ENCODE measurements around the gene ENKUR. TPM values are rescaled to one million over a fixed set of nuclear protein-coding genes. Genes with fewer than 3 reads are reported as not detected.

ENKUR gene
- total RNA-seq, 1 donor from 2014 or later: not detected

GRCh38 chr10:24947304-24948097 lies 68.5 kb downstream of the ENKUR start:
- peaks cover 39% of the 10 kb centered on the region for H3K4me1 Mint-ChIP-seq
- no peak overlapping the region for H3K9ac ChIP-seq

GRCh38 chr10:24944512-24945255 lies 71.3 kb downstream of the ENKUR start:
- H3K4me2 ChIP-seq: no peak overlapping the region
- no peak overlapping the region for H3K9ac ChIP-seq
- H3K9me3 ChIP-seq (ENCODE audit: low read depth): no peaks in the 10 kb centered on the region
- Mint-ChIP-seq H3K4me3 (no peak overlapping the region), H3K27me3 (ENCODE audit: insufficient read depth, low read depth) (peaks cover 4% of the 10 kb centered on the region), H3K27ac (peak overlapping the region; percentile 54), H3K4me1 (peaks cover 17% of the 10 kb centered on the region), H3K36me3 (peaks cover 5% of the 10 kb centered on the region), H3K9me3 (no peaks in the 10 kb centered on the region)
- no peaks in the 10 kb centered on the region for H3K27me3 ChIP-seq
- H3F3A ChIP-seq (ENCODE audit: low read depth): no peaks in the 10 kb centered on the region
- H3K79me2 ChIP-seq (ENCODE audit: low read depth): no peaks in the 10 kb centered on the region
- no peak overlapping the region for H3K4me3 ChIP-seq
- no peak overlapping the region for H3K27ac ChIP-seq
- peaks cover 9% of the 10 kb centered on the region for H3K4me1 ChIP-seq
- DNase-seq (ENCODE audit: low spot score): no peak
- no peak overlapping the region for H2AFZ ChIP-seq (replicated peaks)
- H3K36me3 ChIP-seq: no peaks in the 10 kb centered on the region
- TF ChIP-seq CTCF (IDR thresholded peaks at IDR 0.05) (no peak), EZH2phosphoT487 (IDR thresholded peaks at IDR 0.05) (no peak), EZH2 (IDR thresholded peaks at IDR 0.05) (no peak)
- H4K20me1 ChIP-seq (ENCODE audit: low read depth): no peaks in the 10 kb centered on the region

More at GRCh38 chr10:24947304-24948097, 68.5 kb downstream of the ENKUR start:
- Histone ChIP-seq H4K20me1 (ENCODE audit: low read depth) (no peaks in the 10 kb centered on the region), H3K79me2 (ENCODE audit: low read depth) (no peaks in the 10 kb centered on the region), H3K4me2 (no peak overlapping the region), H3K27me3 (no peaks in the 10 kb centered on the region), H3K9me3 (ENCODE audit: low read depth) (no peaks in the 10 kb centered on the region), H3K4me3 (no peak overlapping the region), H3F3A (ENCODE audit: low read depth) (peaks cover 23% of the 10 kb centered on the region), H2AFZ (replicated peaks) (no peak overlapping the region), H3K4me1 (peaks cover 33% of the 10 kb centered on the region), H3K27ac (no peak overlapping the region), H3K36me3 (no peaks in the 10 kb centered on the region)
- peaks cover 5% of the 10 kb centered on the region for H3K36me3 Mint-ChIP-seq
- peaks cover 6% of the 10 kb centered on the region for H3K27me3 Mint-ChIP-seq (ENCODE audit: insufficient read depth, low read depth)
- no peak for TF ChIP-seq EZH2 (IDR thresholded peaks at IDR 0.05)
- TF ChIP-seq EZH2phosphoT487 (IDR thresholded peaks at IDR 0.05): no peak
- no peak for TF ChIP-seq CTCF (IDR thresholded peaks at IDR 0.05)
- H3K4me3 Mint-ChIP-seq: no peak overlapping the region
- DNase-seq (ENCODE audit: low spot score): no peak
- no peaks in the 10 kb centered on the region for H3K9me3 Mint-ChIP-seq
- no peak overlapping the region for H3K27ac Mint-ChIP-seq

- Histone ChIP-seq H3K9me3 (ENCODE audit: low read depth) (no peaks in the 10 kb centered on the region), H2AFZ (replicated peaks) (no peak overlapping the region), H3K36me3 (no peaks in the 10 kb centered on the region), H3K4me3 (no peak overlapping the region), H4K20me1 (ENCODE audit: low read depth) (no peaks in the 10 kb centered on the region), H3K79me2 (ENCODE audit: low read depth) (no peaks in the 10 kb centered on the region), H3F3A (ENCODE audit: low read depth) (no peaks in the 10 kb centered on the region), H3K4me1 (peaks cover 3% of the 10 kb centered on the region), H3K4me2 (no peak overlapping the region), H3K9ac (no peak overlapping the region), H3K27me3 (no peaks in the 10 kb centered on the region), H3K27ac (no peak overlapping the region)
- peaks cover 4% of the 10 kb centered on the region for H3K4me1 Mint-ChIP-seq
- no peak for DNase-seq (ENCODE audit: low spot score)
- H3K4me3 Mint-ChIP-seq: no peak overlapping the region
- no peaks in the 10 kb centered on the region for H3K27me3 Mint-ChIP-seq (ENCODE audit: insufficient read depth, low read depth)
- H3K9me3 Mint-ChIP-seq: peaks cover 2% of the 10 kb centered on the region
- TF ChIP-seq CTCF (IDR thresholded peaks at IDR 0.05): no peak
- TF ChIP-seq EZH2phosphoT487 (IDR thresholded peaks at IDR 0.05): no peak
- no peak for TF ChIP-seq EZH2 (IDR thresholded peaks at IDR 0.05)
- H3K36me3 Mint-ChIP-seq: peaks cover 12% of the 10 kb centered on the region
- H3K27ac Mint-ChIP-seq: no peak overlapping the region
These were observed 77.4 kb downstream of the ENKUR start for GRCh38 chr10:24938525-24938924.

All from neural progenitor cell (in vitro differentiated cells).